HEK293T (cell line): ENCODE data around the gene UBE2L6.

Experiments
- BHLHE40 ChIP-seq: fragments of 450-650 bp; IDR thresholded peaks from 2 replicates; pipeline ENCODE4 v1.6.1; 2016; ENCODE audit warnings: mild to moderate bottlenecking, moderate library complexity, borderline replicate concordance
- ELF4 ChIP-seq: fragments of 450-650 bp; IDR thresholded peaks from 2 replicates; pipeline ENCODE4 v1.6.1; 2017; ENCODE audit warnings: antibody characterized with exemption
- FOXA1 ChIP-seq: fragments of 450-650 bp; IDR thresholded peaks from 2 replicates; pipeline ENCODE4 v1.6.1; 2016; ENCODE audit warnings: mild to moderate bottlenecking
- FOXK2 ChIP-seq: fragments of 450-650 bp; IDR thresholded peaks from 2 replicates; pipeline ENCODE4 v1.6.1; 2016; ENCODE audit warnings: mild to moderate bottlenecking
- FOXM1 ChIP-seq: fragments of 450-650 bp; IDR thresholded peaks from 2 replicates; pipeline ENCODE4 v1.6.1; 2017; ENCODE audit warnings: mild to moderate bottlenecking, borderline replicate concordance
- HDGF ChIP-seq: fragments of 450-650 bp; IDR thresholded peaks from 2 replicates; pipeline ENCODE4 v1.6.1; 2017; ENCODE audit warnings: antibody characterized with exemption, borderline replicate concordance
- L3MBTL2 ChIP-seq: fragments of 450-650 bp; conservative IDR thresholded peaks from 2 replicates; pipeline ENCODE4 v1.6.1; 2016; ENCODE audit warnings: mild to moderate bottlenecking
- LEF1 ChIP-seq: fragments of 450-650 bp; IDR thresholded peaks from 2 replicates; pipeline ENCODE4 v1.6.1; 2017; ENCODE audit warnings: mild to moderate bottlenecking, borderline replicate concordance
- NFRKB ChIP-seq: fragments of 450-650 bp; IDR thresholded peaks from 2 replicates; pipeline ENCODE4 v1.6.1; 2016; ENCODE audit warnings: mild to moderate bottlenecking, moderate library complexity
- SP1 ChIP-seq: fragments of 450-650 bp; IDR thresholded peaks from 2 replicates; pipeline ENCODE4 v1.6.1; 2017
- SUZ12 ChIP-seq: fragments of 450-650 bp; IDR thresholded peaks from 2 replicates; pipeline ENCODE4 v1.6.1; 2016; ENCODE audit warnings: mild to moderate bottlenecking
- TARDBP ChIP-seq: fragments of 450-650 bp; IDR thresholded peaks from 2 replicates; pipeline ENCODE4 v1.6.1; 2016

DNA sequence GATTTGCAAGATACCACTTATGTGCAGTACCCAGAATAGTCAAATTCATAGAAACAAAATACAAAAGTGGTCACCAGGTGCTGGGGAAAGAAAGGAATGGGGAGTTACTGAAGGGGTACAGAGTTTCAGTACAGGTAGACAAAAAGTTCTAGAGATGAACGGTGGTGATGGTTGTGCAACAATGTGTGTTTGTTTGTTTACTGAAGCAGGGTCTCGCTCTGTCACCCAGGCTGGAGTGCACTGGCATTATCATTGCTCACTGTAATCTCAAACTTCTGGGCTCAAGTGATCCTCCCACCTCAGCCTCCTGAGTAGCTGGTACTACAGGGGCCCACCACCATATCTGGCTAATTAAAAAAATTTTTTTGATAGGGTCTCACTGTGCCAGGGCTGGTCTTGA, 12.1 kb downstream of the UBE2L6 start:
- TF ChIP-seq BHLHE40 (no peak), FOXA1 (no peak), TARDBP (no peak), FOXK2 (no peak), SUZ12 (no peak), HDGF (no peak), FOXM1 (no peak), NFRKB (no peak), SP1 (no peak), ELF4 (no peak), L3MBTL2 (no peak), LEF1 (no peak)
